ENCODE data around the gene ALCAM.

GRCh38 chr3:105533960-105534359, 167.3 kb downstream of the ALCAM start:
- no peak for TF ChIP-seq EZH2 (IDR thresholded peaks at IDR 0.05; ENCODE audit: low read length, missing control alignments)
- no peak for TF ChIP-seq CTCF (conservative IDR thresholded peaks at IDR 0.05 in 1 of 2, IDR thresholded peaks at IDR 0.05 in 1 of 2; ENCODE audit: low read depth in 1 of 2, low read length in 2 of 2)
